ENCODE results near the gene E2F7. TPM values are rescaled to one million over a fixed set of nuclear protein-coding genes. Genes with fewer than 3 reads are reported as not detected.
"Not testable (repeated sequence)": the region's sequence is repeated elsewhere in the genome, so short reads cannot be mapped to it uniquely, and the experiment has no call there.

The E2F7 gene
- total and polyA plus RNA-seq, 2 donors (not counting 3 experiments of a cell fraction or from before 2014, with no cell fraction given): 4.7 to 19.8 TPM

DNA sequence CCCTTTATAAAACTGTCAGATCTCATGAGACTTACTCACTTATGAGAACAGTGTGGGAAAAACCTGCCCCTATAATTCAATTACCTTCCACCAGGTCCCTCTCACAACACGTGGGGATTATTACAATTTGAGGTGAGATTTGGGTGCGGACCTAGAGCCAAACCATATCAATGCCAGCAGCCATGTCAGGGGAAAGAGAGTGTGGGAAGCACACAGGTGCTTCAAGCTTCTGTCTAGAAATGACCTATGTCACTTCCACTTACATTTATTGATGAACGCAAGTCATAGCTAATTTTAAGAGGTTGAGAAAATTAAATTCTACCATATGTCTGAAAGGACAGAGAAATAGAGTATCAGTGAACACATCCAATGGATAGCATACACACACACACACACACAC, 32.5 kb upstream of the E2F7 start:
- Histone ChIP-seq H3K79me2 (ENCODE audit: control insufficient read depth, insufficient read depth, low read length) (no peaks in the 10 kb centered on the region), H3K27ac (ENCODE audit: insufficient read depth, low read depth, low read length) (no peak overlapping the region), H3K4me2 (ENCODE audit: insufficient read depth, low read length) (no peak overlapping the region), H4K20me1 (replicated peaks; ENCODE audit: control insufficient read depth, extremely low read depth, insufficient read depth, low read length) (no peaks in the 10 kb centered on the region), H2AFZ (ENCODE audit: low read depth, low read length) (no peak overlapping the region), H3K9ac (replicated peaks; ENCODE audit: extremely low read depth, insufficient read depth, low read length) (no peak overlapping the region), H3K36me3 (ENCODE audit: control insufficient read depth in 2 of 2, extremely low read depth in 1 of 2, insufficient read depth in 2 of 2, low read length in 2 of 2) (no peaks in the 10 kb centered on the region), H3K27me3 (ENCODE audit: control insufficient read depth in 2 of 2, insufficient read depth in 2 of 2, low read length in 2 of 2) (no peaks in the 10 kb centered on the region), H3K4me1 (ENCODE audit: control insufficient read depth, extremely low read depth, insufficient read depth, low read length) (peaks cover 9% of the 10 kb centered on the region), H3K9me1 (replicated peaks; ENCODE audit: control insufficient read depth, extremely low read depth, insufficient read depth, low read length) (no peaks in the 10 kb centered on the region), H3K4me3 (replicated peaks in 1 of 3; ENCODE audit: insufficient read depth in 1 of 3, low read depth in 1 of 3, low read length in 3 of 3) (no peak overlapping the region), H3K9me3 (replicated peaks; ENCODE audit: control insufficient read depth, insufficient read depth, low read length) (no peaks in the 10 kb centered on the region)
- DNase-seq (ENCODE audit: low read depth, low spot score) (no peak), FAIRE-seq (no peak)
- TF ChIP-seq FOS (IDR thresholded peaks at IDR 0.05; ENCODE audit: borderline replicate concordance, insufficient read depth, low read length) (no peak), POLR2AphosphoS5 (IDR thresholded peaks at IDR 0.05; ENCODE audit: insufficient read depth, low read depth, low read length) (no peak), JUN (IDR thresholded peaks at IDR 0.05; ENCODE audit: borderline replicate concordance, insufficient read depth, insufficient read length, low read depth) (no peak)
- TF ChIP-seq, protein P1, sequence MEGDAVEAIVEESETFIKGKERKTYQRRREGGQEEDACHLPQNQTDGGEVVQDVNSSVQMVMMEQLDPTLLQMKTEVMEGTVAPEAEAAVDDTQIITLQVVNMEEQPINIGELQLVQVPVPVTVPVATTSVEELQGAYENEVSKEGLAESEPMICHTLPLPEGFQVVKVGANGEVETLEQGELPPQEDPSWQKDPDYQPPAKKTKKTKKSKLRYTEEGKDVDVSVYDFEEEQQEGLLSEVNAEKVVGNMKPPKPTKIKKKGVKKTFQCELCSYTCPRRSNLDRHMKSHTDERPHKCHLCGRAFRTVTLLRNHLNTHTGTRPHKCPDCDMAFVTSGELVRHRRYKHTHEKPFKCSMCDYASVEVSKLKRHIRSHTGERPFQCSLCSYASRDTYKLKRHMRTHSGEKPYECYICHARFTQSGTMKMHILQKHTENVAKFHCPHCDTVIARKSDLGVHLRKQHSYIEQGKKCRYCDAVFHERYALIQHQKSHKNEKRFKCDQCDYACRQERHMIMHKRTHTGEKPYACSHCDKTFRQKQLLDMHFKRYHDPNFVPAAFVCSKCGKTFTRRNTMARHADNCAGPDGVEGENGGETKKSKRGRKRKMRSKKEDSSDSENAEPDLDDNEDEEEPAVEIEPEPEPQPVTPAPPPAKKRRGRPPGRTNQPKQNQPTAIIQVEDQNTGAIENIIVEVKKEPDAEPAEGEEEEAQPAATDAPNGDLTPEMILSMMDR (IDR thresholded peaks at IDR 0.05; ENCODE audit: extremely low read depth in 1 of 2, insufficient read depth in 1 of 2, low read depth in 1 of 2, low read length in 2 of 2): no peak
- ChIA-PET POLR2A (interaction anchor here (0.6 kb wide), 1 partner anchor 848 kb away, joined by 3 read pairs; no protein-coding TSS in a partner anchor), CTCF (no interaction called here)
- dilution Hi-C loops (cut with MboI; ENCODE audit: extremely low pct_ligation_motif_present, low sequenced_read_pairs): no loop called here
- no TSS peak for BruUV-seq (replicated peaks)
- intact Hi-C loops (cut with micrococcal nuclease): no loop called here

DNA sequence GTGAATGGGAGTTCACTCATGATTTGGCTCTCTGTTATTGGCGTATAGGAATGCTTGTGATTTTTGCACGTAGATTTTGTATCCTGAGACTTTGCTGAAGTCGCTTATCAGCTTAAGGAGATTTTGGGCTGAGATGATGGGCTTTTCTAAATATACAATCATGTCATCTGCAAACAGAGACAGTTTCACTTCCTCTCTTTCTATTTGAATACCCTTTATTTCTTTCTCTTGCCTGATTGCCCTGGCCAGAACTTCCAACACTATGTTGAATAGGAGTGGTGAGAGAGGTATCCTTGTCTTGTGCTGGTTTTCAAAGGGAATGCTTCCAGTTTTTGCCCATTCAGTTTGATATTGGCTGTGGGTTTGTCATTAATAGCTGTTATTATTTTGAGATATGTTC, 26.9 kb upstream of the E2F7 start:
- FAIRE-seq, POLR2A ChIA-PET: not testable (repeated sequence)

More for the DNA sequence above, 26.9 kb upstream of the E2F7 start:
- H4K20me1 ChIP-seq (replicated peaks; ENCODE audit: control insufficient read depth, extremely low read depth, insufficient read depth, low read length); CTCF ChIA-PET; intact Hi-C loops (cut with micrococcal nuclease); H3K36me3 ChIP-seq (ENCODE audit: control insufficient read depth in 2 of 2, extremely low read depth in 1 of 2, insufficient read depth in 2 of 2, low read length in 2 of 2); H3K4me1 ChIP-seq (ENCODE audit: control insufficient read depth, extremely low read depth, insufficient read depth, low read length); H3K4me3 ChIP-seq (replicated peaks in 1 of 3; ENCODE audit: insufficient read depth in 1 of 3, low read depth in 1 of 3, low read length in 3 of 3); DNase-seq (ENCODE audit: low read depth, low spot score); H3K27ac ChIP-seq (ENCODE audit: insufficient read depth, low read depth, low read length); H3K9me1 ChIP-seq (replicated peaks; ENCODE audit: control insufficient read depth, extremely low read depth, insufficient read depth, low read length); H3K9me3 ChIP-seq (replicated peaks; ENCODE audit: control insufficient read depth, insufficient read depth, low read length); H3K27me3 ChIP-seq (ENCODE audit: control insufficient read depth in 2 of 2, insufficient read depth in 2 of 2, low read length in 2 of 2); H3K4me2 ChIP-seq (ENCODE audit: insufficient read depth, low read length); H3K9ac ChIP-seq (replicated peaks; ENCODE audit: extremely low read depth, insufficient read depth, low read length); dilution Hi-C loops (cut with MboI; ENCODE audit: extremely low pct_ligation_motif_present, low sequenced_read_pairs); BruUV-seq (replicated peaks); H2AFZ ChIP-seq (ENCODE audit: low read depth, low read length); H3K79me2 ChIP-seq (ENCODE audit: control insufficient read depth, insufficient read depth, low read length): not testable (repeated sequence)
